Testis (tissue), 3 donors: ENCODE data around the gene FLT1. TPM values are rescaled to one million over a fixed set of nuclear protein-coding genes. Genes with fewer than 3 reads are reported as not detected.

Experiments
- DNase-seq: peaks from one replicate; pipeline ENCODE4 v3.0.0-alpha.2; 2019
- H3K27ac ChIP-seq, 2 donors: fragments of 200-600 bp; sonication (generic); one replicate each; pipeline ENCODE4 v1.5.1; 2019
- H3K27me3 ChIP-seq: fragments of 200-600 bp; sonication (generic); one replicate; pipeline ENCODE4 v1.5.1; 2019
- H3K36me3 ChIP-seq: fragments of 200-600 bp; sonication (generic); one replicate; pipeline ENCODE4 v1.5.1; 2017; ENCODE audit warnings: low read depth; ENCODE audit errors: missing control alignments
- H3K4me1 ChIP-seq: fragments of 200-600 bp; sonication (generic); one replicate; pipeline ENCODE4 v1.5.1; 2019
- H3K4me3 ChIP-seq, 2 donors: fragments of 200-600 bp; sonication (generic); one replicate each; pipeline ENCODE4 v1.5.1; 2017 to 2019
- H3K9me3 ChIP-seq: fragments of 200-600 bp; sonication (generic); one replicate; pipeline ENCODE4 v1.5.1; 2017
- CTCF ChIP-seq, 3 experiments: fragments of 450-650 bp in 2 of 3; fragments of 200-600 bp in 1 of 3; sonication (generic) in 1 of 3; IDR thresholded peaks; one replicate each; pipeline ENCODE4 v1.5.1; 2016 to 2019; ENCODE audit warnings: antibody characterized with exemption in 3 of 3, mild to moderate bottlenecking in 2 of 3, moderate library complexity in 1 of 3
- POLR2A ChIP-seq: fragments of 450-650 bp; IDR thresholded peaks from one replicate; pipeline ENCODE4 v1.6.1; 2017; ENCODE audit warnings: antibody characterized with exemption, mild to moderate bottlenecking, moderate library complexity
- WGBS, 2 donors: methylation state at CpG; one replicate each; pipeline ENCODE4 v1.1.5; 2018; 5-methylcytosine and 5-hydroxymethylcytosine counted together
- intact Hi-C: fragments of 100-400 bp; cut with DNase I; formaldehyde crosslinking; loops from one replicate; pipeline ENCODE4 v1.15.1; 2023; ENCODE audit warnings: low total_unique reads
- polyA plus RNA-seq: library from polyadenylated mRNA; stranded (reverse); fragments of 350-450 nt; fragmentation: Illumina TruSeq; extraction: RNeasy Lipid Tissue Mini Kit (QIAGEN cat#74804); gene quantifications from one replicate; pipeline ENCODE4 v1.2.3, GENCODE V29; 2014; ENCODE audit warnings: low read depth, low replicate concordance; ENCODE audit not compliant: insufficient read depth
- total RNA-seq, 2 donors: library from RNA; depleted of rRNA; stranded (reverse); fragments of >200 nt; gene quantifications; one replicate each; pipeline ENCODE4 v1.2.3, GENCODE V29; 2016

Gene FLT1
- total and polyA plus RNA-seq, 3 donors from 2014 or later = 26.6 to 48.1 (median 47.4) TPM

- no peak for TF ChIP-seq CTCF (IDR thresholded peaks at IDR 0.05)
- TF ChIP-seq POLR2A = no peak
Observed at GRCh38 chr13:28252547-28252946, 242.4 kb downstream of the FLT1 start.

GRCh38 chr13:28251466-28251865, 243.5 kb downstream of the FLT1 start:
- no peaks in the 10 kb centered on the region for H3K9me3 ChIP-seq
- 81 to 91% methylated on average over 6 of the region's 6 CpGs for WGBS, 2 donors

More at GRCh38 chr13:28252547-28252946, 242.4 kb downstream of the FLT1 start:
- DNase-seq = no peak
- Histone ChIP-seq H3K4me3 (no peak overlapping the region), H3K36me3 (no peaks in the 10 kb centered on the region), H3K27ac (no peak overlapping the region), H3K27me3 (no peaks in the 10 kb centered on the region), H3K9me3 (no peaks in the 10 kb centered on the region), H3K4me1 (no peaks in the 10 kb centered on the region)
- WGBS, 2 donors = 79 to 87% methylated on average over 1 of the region's 1 CpG
- intact Hi-C loops = no loop called here

GRCh38 chr13:28250542-28250941, 244.4 kb downstream of the FLT1 start:
- no peaks in the 10 kb centered on the region for H3K27me3 ChIP-seq
- no peak for DNase-seq
- no peaks in the 10 kb centered on the region for H3K4me1 ChIP-seq
- TF ChIP-seq CTCF (IDR thresholded peaks at IDR 0.05) (no peak), POLR2A (no peak)
- intact Hi-C loops = no loop called here
- no peaks in the 10 kb centered on the region for H3K9me3 ChIP-seq
- H3K4me3 ChIP-seq = no peak overlapping the region
- no peak overlapping the region for H3K27ac ChIP-seq
- H3K36me3 ChIP-seq = no peaks in the 10 kb centered on the region
- WGBS, 2 donors = 84 to 94% methylated on average over 10 of the region's 10 CpGs

More at GRCh38 chr13:28251466-28251865, 243.5 kb downstream of the FLT1 start:
- intact Hi-C loops = no loop called here
- Histone ChIP-seq H3K4me1 (no peaks in the 10 kb centered on the region), H3K4me3 (no peak overlapping the region), H3K27ac (no peak overlapping the region), H3K36me3 (no peaks in the 10 kb centered on the region), H3K27me3 (no peaks in the 10 kb centered on the region)
- TF ChIP-seq CTCF (IDR thresholded peaks at IDR 0.05) (no peak), POLR2A (no peak)
- DNase-seq = no peak

Other genes starting within 250 kb of the FLT1 start
- gene POMP, start 164.0 kb upstream of the FLT1 start, total RNA-seq = 10 to 100 TPM; 53.4 to 57.3 TPM
- gene POMP, start 164.0 kb upstream of the FLT1 start, polyA plus RNA-seq = 114 TPM
- gene SLC46A3, start 223.8 kb upstream of the FLT1 start, total RNA-seq = 10 to 100 TPM; 30.5 to 36.0 TPM
- 22.9 TPM for gene SLC46A3, start 223.8 kb upstream of the FLT1 start, polyA plus RNA-seq